GM19043 (cell line): ENCODE data around the gene SECTM1.

Source experiments
- ATAC-seq: cut with Tn5 transposase; IDR thresholded peaks from one replicate; pipeline ENCODE4 v1.9.1; 2021; ENCODE audit warnings: low read depth; ENCODE audit not compliant: unreplicated experiment

SECTM1 gene

DNA sequence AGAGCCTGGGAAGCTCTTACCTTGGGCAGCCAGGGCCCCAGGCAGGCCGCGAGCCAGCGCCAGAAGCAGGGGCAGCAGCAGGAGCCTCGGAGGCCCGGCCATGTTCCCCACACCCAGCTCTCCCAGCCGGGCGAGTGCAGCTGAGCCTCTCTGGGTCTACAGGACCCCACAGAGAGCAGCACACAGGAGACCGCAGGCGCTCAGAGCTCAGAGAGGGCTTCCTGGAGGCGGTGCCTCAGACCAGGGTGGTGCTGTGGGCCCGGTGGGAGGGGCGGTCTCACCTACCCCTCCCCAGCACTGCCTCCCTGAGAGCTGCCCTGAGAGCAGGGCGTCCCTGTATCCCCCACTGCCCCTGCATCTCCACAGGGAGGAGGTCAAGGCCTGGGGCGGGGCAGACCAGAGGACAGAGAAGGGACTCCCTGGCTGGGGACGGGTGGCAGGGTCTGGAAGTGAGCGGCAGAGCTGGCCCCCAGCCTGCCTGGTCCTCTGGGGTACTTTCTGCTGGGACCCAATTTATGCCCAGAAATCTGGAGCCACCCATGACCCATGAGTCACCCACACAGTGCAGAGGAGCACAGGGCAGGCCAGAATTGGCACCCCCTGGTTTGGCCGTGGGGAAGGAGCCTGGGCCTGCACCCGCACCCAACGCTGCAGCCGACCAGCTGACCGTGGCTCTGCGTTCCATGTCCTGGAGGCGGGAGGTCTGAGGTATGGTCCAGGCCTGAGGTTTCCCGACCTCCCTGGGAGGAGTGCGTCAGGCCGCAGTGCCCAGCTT, 16.0 kb downstream of the SECTM1 start, which contains the start of gene CD7:
TSS of gene CD7 (minus strand) at position 215 of the 775 bp plus-strand sequence. CDS start at position 102, 113 bp downstream.
- no peak for ATAC-seq

DNA sequence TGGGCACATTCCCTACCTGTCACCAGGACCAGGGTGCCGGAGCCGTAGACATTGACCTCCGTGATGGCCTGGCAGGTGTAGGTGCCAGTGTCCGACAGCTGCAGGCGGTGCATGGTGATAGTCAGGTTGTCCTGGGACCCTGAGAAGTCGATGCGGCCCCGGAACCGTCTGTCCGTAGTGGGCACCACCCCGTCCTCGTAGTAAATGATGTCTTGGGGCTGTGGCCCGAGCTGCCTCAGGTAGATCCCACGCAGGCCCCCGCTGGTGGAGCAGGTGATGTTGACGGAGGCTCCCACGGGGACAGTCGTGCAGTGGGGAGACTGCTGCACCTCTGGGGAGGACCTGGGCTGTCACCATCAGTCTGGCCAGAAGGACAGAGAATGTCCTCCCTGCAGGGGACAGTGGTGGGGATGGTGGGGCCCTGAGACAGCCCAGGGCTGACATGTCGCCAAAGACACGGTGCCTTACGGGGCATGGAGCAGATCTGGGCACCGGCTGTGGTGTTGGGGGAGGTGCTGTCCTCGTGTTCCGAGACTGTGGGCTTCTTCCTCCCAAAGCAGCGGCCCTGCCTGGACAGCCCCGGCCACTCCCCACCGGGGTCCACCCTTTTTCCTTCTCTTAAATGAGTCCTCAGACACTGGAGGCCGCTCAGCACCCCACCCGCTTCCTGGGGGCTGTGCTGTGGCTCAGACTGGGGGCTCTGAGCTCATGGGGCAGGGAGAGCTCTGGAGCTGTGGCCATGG, 16.7 kb downstream of the SECTM1 start:
- ATAC-seq = no peak

- no peak for ATAC-seq
These were observed 17.7 kb downstream of the SECTM1 start for GRCh38 chr17:82315703-82316358.

DNA sequence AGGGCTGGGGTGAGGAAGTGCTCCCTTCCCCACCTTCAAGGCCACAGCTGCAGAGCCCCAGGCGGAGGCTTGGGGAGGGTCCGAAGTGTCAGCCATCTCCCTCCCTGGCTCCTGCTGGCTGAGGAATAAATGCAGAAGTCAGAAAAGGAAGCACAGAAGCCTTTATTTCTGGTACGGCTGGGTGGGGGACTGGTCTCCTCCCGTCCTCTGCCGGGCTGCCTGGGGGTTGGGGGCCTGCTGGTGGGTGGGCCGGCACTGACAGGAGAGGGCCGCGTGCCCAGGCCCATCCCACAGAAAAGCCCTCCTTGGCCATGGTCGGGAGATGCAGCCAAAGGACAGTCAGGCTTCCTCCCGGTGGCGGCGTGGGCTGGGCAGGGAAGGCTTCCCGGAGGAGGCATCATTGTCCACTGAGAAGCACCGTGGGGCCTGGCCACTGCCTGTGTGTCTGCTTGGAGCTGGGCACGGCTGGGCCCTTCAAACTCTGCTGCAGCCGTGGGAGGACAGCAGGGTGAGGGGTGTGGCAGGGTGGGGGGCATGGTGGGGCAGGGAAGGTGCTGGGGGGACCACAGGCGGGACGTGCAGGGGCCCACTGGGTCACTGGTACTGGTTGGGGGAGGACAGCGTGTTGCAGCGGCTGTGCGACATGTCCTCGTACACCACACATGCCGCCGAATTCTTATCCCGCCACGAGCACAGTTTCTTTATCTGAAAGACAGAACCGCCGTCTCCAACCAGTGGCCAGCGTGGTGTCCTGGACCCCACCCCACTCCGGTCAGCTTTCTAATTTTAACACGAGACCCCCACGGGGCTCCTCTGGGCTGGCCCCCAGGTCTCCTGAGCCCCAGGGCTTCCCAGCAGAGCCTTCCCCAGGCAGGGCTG, 18.6 kb downstream of the SECTM1 start:
- ATAC-seq = no peak

- ATAC-seq = no peak
These were observed 19.4 kb downstream of the SECTM1 start for GRCh38 chr17:82314012-82314726.

DNA sequence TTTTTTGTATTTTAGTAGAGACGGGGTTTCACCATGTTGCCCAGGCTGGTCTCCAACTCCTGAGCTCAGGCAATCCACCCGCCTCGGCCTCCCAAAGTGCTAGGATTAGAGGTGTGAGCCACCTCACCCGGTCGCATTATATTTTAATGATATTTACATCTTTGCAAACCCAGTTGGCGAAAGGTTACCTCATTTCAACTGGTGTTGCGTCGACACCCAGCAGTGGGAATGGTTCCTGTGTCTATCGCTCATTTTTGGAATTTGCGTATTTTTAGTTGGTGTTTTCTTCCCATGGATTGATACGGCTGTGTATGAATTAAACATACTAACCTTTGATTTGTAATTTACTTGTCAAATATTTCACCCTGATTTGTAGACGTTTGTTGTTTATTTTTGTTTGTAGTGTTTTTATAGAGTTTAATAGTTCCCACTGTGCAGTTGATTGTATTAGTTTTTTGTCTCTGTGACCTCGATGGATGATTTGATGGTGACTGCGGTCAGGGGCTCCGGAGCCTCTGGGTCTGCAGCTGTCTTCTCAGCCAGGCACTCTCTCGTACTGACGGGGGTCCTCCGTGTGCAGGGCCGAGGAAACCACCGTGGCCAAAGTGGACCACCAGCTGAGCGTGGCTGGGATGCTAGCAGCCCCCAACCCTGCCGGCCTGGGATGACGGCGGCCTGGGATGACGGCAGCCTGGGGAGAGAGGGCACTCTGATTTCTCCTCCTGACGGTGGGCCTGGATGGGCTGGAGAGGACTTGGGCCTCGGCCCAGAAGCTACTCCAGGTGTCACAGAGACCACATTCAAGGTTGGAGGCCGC, 20.2 kb downstream of the SECTM1 start:
- no peak for ATAC-seq

GRCh38 chr17:82311971-82312370, 21.6 kb downstream of the SECTM1 start:
- ATAC-seq = no peak

GRCh38 chr17:82310877-82311276, 22.7 kb downstream of the SECTM1 start:
- no peak for ATAC-seq

- no peak for ATAC-seq
These were observed 23.7 kb downstream of the SECTM1 start for GRCh38 chr17:82309656-82310570.

GRCh38 chr17:82305727-82306300, 27.8 kb downstream of the SECTM1 start:
- no peak for ATAC-seq

GRCh38 chr17:82304826-82305726, 28.5 kb downstream of the SECTM1 start:
- ATAC-seq = no peak

DNA sequence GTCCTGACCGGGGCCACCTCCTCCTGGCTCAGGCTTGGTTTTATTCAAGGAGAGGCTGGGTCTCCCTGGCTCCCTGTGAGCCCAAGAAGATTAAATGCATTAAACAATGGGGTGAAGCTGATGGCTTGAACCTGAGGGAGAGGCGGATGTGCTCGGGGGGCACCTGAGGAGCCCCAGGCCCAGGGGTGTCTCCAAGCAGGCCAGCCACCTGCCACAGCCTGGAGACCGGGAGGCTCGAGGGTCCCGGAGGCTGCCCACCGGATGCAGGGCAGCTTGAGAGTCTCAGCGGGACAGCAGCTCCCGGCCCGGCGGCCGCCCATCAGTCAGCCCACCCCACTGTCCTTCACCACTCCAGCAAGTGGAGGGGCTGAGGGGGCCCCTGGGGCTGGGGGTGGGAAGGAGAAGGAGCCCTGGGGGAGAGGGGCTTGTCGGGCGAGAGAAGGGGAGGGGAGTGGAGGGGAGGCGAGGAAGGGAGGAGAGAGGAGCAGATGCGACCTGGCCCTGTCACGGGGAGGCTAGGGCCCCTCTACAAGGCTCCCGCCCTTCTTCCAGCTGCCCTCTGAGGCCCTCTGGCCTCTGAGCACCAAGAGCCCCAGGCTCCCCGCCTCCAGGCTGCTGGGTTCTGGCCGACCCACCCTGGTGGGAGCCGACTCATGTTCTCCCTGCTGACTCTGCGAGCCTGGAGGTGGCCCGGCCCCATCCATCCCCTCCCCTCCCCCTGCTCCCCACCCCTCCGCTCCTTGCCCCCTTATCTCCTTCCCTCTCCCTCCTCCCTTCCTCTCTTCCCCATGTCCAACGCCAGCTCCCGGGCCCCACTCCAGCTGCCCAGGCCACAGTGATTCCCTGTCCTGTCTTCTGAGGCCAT, 29.4 kb downstream of the SECTM1 start:
- no peak for ATAC-seq

DNA sequence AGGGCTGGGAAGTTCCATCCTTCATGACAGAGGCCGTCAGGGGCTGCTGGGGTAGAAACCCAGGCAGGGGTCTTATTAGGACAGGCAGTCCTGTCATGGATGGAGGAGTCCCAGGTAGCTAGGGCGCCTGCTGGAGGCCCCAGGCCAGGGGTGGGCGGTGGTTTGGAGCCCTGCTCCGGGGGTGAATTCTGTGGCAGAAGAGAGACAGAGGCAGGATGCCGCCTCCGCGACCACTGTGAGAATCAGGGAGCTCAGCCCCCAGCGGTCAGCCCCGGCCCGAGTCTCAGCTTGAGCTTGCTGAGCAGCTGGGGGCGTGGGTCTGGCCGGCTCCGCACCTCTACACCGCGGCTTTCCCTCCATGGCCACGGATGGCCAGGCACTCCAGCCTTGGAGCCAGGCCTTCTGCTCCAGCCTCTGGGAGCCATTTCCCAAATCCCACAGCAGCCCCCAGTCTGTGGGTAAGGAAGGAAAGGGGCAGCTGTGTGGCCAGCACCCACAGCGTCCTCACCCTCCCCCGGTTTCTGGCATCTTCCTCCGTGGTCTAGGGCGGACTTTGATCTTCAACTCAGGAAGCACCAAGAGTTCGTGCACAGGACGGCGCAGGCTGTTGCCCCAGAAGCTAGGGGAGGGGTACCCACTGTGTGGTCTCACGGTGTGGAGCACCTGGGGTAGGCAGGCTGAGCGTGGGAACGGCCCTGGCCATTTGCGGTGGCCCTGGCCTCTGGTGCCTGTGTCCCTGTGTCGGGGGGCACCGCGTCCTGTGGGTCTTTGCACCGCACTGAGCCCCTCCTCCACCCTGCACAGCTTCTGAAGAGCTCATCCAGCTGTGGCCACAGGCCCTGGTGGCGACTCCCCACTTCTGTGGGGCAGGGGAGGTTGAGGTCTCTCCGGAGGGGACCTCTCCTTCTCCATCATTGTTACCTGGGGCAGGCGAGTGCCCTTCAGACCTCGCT, 30.3 kb downstream of the SECTM1 start:
- ATAC-seq = no peak

- no peak for ATAC-seq
These were observed 31.0 kb downstream of the SECTM1 start for GRCh38 chr17:82302568-82302963.
